H9 (cell line): ENCODE data around the gene SLC25A25. TPM values are rescaled to one million over a fixed set of nuclear protein-coding genes. Genes with fewer than 3 reads are reported as not detected.

Experiments
- DNase-seq: peaks from one replicate; pipeline ENCODE4 v3.0.0-alpha.2; 2017
- H2AFZ ChIP-seq: one replicate; pipeline ENCODE4 v1.6.1; 2013; ENCODE audit warnings: mild to moderate bottlenecking, low read length, control low read depth, moderate library complexity
- H2AK5ac ChIP-seq: 2 replicates; pipeline ENCODE4 v1.6.1; 2013; ENCODE audit warnings: low read length, control low read depth, mixed read lengths; ENCODE audit not compliant: insufficient read length
- H2BK120ac ChIP-seq: one replicate; pipeline ENCODE4 v1.6.1; 2013; ENCODE audit warnings: low read depth, mild to moderate bottlenecking, low read length, control low read depth, inconsistent platforms; ENCODE audit not compliant: poor library complexity, severe bottlenecking
- H2BK12ac ChIP-seq: 2 replicates; pipeline ENCODE4 v1.6.1; 2013; ENCODE audit warnings: low read length, control low read depth, mixed read lengths, low read depth; ENCODE audit not compliant: insufficient read length
- H2BK15ac ChIP-seq: 2 replicates; pipeline ENCODE4 v1.6.1; 2013; ENCODE audit warnings: low read depth, low read length, control low read depth
- H2BK20ac ChIP-seq: one replicate; pipeline ENCODE4 v1.6.1; 2013; ENCODE audit warnings: low read depth, mild to moderate bottlenecking, low read length, control low read depth, inconsistent platforms; ENCODE audit not compliant: poor library complexity, severe bottlenecking
- H2BK5ac ChIP-seq: 2 replicates; pipeline ENCODE4 v1.6.1; 2013; ENCODE audit warnings: low read length, control low read depth, mixed read lengths; ENCODE audit not compliant: insufficient read length
- H3K14ac ChIP-seq: 2 replicates; pipeline ENCODE4 v1.6.1; 2013; ENCODE audit warnings: low read length, control low read depth; ENCODE audit not compliant: insufficient read depth
- H3K18ac ChIP-seq: 2 replicates; pipeline ENCODE4 v1.6.1; 2013; ENCODE audit warnings: low read depth, mild to moderate bottlenecking, mixed read lengths, low read length, control low read depth; ENCODE audit not compliant: insufficient read length
- H3K23ac ChIP-seq: 2 replicates; pipeline ENCODE4 v1.6.1; 2013; ENCODE audit warnings: low read length, control low read depth, mixed read lengths, low read depth; ENCODE audit not compliant: insufficient read length
- H3K23me2 ChIP-seq: 2 replicates; pipeline ENCODE4 v1.6.1; 2013; ENCODE audit warnings: low read depth, mild to moderate bottlenecking, mixed read lengths, low read length, control low read depth; ENCODE audit not compliant: insufficient read length, poor library complexity, severe bottlenecking
- H3K27ac ChIP-seq: 2 replicates; pipeline ENCODE4 v1.5.1; 2013; ENCODE audit warnings: low read length, control low read depth, mixed read lengths, low read depth; ENCODE audit not compliant: insufficient read length
- H3K27me3 ChIP-seq: 2 replicates; pipeline ENCODE4 v1.6.1; 2013; ENCODE audit warnings: low read length, control low read depth, inconsistent platforms; ENCODE audit not compliant: insufficient read depth
- H3K4ac ChIP-seq: 2 replicates; pipeline ENCODE4 v1.6.1; 2013; ENCODE audit warnings: low read depth, mild to moderate bottlenecking, control low read depth, inconsistent platforms, low read length, moderate library complexity
- H3K4me1 ChIP-seq: 2 replicates; pipeline ENCODE4 v1.6.1; 2013; ENCODE audit warnings: low read length, control low read depth, inconsistent platforms; ENCODE audit not compliant: insufficient read depth
- H3K4me2 ChIP-seq: 2 replicates; pipeline ENCODE4 v1.6.1; 2013; ENCODE audit warnings: low read length, control low read depth, mixed read lengths; ENCODE audit not compliant: insufficient read length, insufficient read depth
- H3K56ac ChIP-seq: 2 replicates; pipeline ENCODE4 v1.6.1; 2013; ENCODE audit warnings: low read depth, mild to moderate bottlenecking, mixed read lengths, low read length, control low read depth; ENCODE audit not compliant: insufficient read length
- H3K79me1 ChIP-seq: 2 replicates; pipeline ENCODE4 v1.6.1; 2013; ENCODE audit warnings: low read depth, mild to moderate bottlenecking, moderate library complexity, low read length, control low read depth, inconsistent platforms; ENCODE audit not compliant: insufficient read depth, poor library complexity, severe bottlenecking
- H3K79me2 ChIP-seq: 2 replicates; pipeline ENCODE4 v1.6.1; 2013; ENCODE audit warnings: low read length, control low read depth, inconsistent platforms; ENCODE audit not compliant: insufficient read depth
- H3K9ac ChIP-seq: 2 replicates; pipeline ENCODE4 v1.6.1; 2013; ENCODE audit warnings: low read length, control low read depth, mixed read lengths; ENCODE audit not compliant: insufficient read length; ENCODE audit errors: extremely low read depth
- H3K9me3 ChIP-seq: one replicate; pipeline ENCODE4 v1.6.1; 2013; ENCODE audit warnings: low read depth, low read length, inconsistent platforms; ENCODE audit not compliant: control insufficient read depth
- H3T11ph ChIP-seq: one replicate; pipeline ENCODE4 v1.6.1; 2013; ENCODE audit warnings: mild to moderate bottlenecking, low read length, control low read depth, inconsistent platforms
- H4K20me1 ChIP-seq: one replicate; pipeline ENCODE4 v1.6.1; 2013; ENCODE audit not compliant: control insufficient read depth, insufficient read length, insufficient read depth
- H4K5ac ChIP-seq: 2 replicates; pipeline ENCODE4 v1.6.1; 2013; ENCODE audit warnings: low read depth, mild to moderate bottlenecking, mixed read lengths, low read length, control low read depth; ENCODE audit not compliant: insufficient read length
- H4K8ac ChIP-seq: replicated peaks from 2 replicates; pipeline ENCODE4 v1.6.1; 2013; ENCODE audit warnings: low read length, control low read depth, mixed read lengths, low read depth; ENCODE audit not compliant: insufficient read length
- H4K91ac ChIP-seq: 2 replicates; pipeline ENCODE4 v1.6.1; 2013; ENCODE audit warnings: low read depth, mild to moderate bottlenecking, moderate library complexity, mixed read lengths, low read length, control low read depth; ENCODE audit not compliant: insufficient read length
- H3K27ac Mint-ChIP-seq, 3 experiments: 2 replicates in 2 of 3; 3 replicates in 1 of 3; pipeline ENCODE4 v1.8.0; 2020 to 2021; ENCODE audit warnings: mixed read lengths in 3 of 3, mild to moderate bottlenecking in 1 of 3, moderate library complexity in 1 of 3
- H3K27me3 Mint-ChIP-seq: 2 replicates; pipeline ENCODE4 v1.8.0; 2021; ENCODE audit warnings: low read depth, mild to moderate bottlenecking, moderate library complexity, mixed read lengths
- H3K36me3 Mint-ChIP-seq, 3 experiments: 2 replicates in 2 of 3; 3 replicates in 1 of 3; pipeline ENCODE4 v1.8.0; 2020 to 2021; ENCODE audit warnings: low read depth in 3 of 3, mixed read lengths in 3 of 3; ENCODE audit not compliant: insufficient read depth in 1 of 3
- H3K4me1 Mint-ChIP-seq, 2 experiments: 2 replicates each; pipeline ENCODE4 v1.8.0; 2020; ENCODE audit warnings: mixed read lengths in 2 of 2
- H3K4me3 Mint-ChIP-seq, 2 experiments: 2 replicates in 1 of 2; 3 replicates in 1 of 2; pipeline ENCODE4 v1.8.0; 2020 to 2021; ENCODE audit warnings: mild to moderate bottlenecking in 2 of 2, mixed read lengths in 2 of 2, moderate library complexity in 1 of 2
- H3K9me3 Mint-ChIP-seq, 2 experiments: 2 replicates in 1 of 2; 3 replicates in 1 of 2; pipeline ENCODE4 v1.8.0; 2020; ENCODE audit warnings: mild to moderate bottlenecking in 2 of 2, mixed read lengths in 2 of 2, moderate library complexity in 1 of 2
- CTCF ChIP-seq: fragments of 200-600 bp; sonication (generic); conservative IDR thresholded peaks from 3 replicates; pipeline ENCODE4 v1.8.0; 2021; ENCODE audit warnings: antibody characterized with exemption, mild to moderate bottlenecking
- WGBS: extraction: QIAGEN DNeasy Blood & Tissue Kit; methylation state at CpG from one replicate; pipeline ENCODE4 v1.1.7; 2013; ENCODE audit warnings: missing lambda C conversion rate, low lambda C conversion rate, mixed read lengths; ENCODE audit not compliant: insufficient read length; ENCODE audit errors: extremely low coverage; 5-methylcytosine and 5-hydroxymethylcytosine counted together
- total RNA-seq: library from RNA; stranded (reverse); gene quantifications from 2 replicates; pipeline ENCODE4 v1.2.1, GENCODE V29; 2021

The SLC25A25 gene
- total RNA-seq, 1 experiment from 2014 or later: 16.9 TPM

DNA sequence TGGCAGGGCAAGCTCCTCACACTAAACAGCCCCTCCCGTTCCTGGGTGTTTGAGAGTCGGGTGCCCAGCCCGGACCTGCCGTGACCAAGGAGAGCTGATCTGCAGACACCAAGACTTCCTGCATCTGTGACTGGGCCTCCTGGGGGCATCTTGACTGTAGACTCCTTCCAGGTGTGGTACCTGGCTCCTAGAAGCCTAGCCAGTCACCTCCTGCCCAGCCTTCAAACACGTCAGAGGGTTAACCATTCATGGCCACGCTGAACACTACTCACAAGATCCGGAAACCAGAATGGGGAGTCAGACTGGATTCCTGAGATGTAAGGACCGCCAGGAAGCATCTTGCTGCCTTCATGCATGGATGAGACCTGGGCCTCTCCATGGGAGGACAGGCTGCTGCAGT, 77.5 kb downstream of the SLC25A25 start:
- no peak overlapping the region for H4K91ac ChIP-seq
- H2AK5ac ChIP-seq: no peak overlapping the region
- H4K5ac ChIP-seq: no peak overlapping the region
- no peak overlapping the region for H3K4me2 ChIP-seq
- H3K9ac ChIP-seq: no peak overlapping the region
- H2BK20ac ChIP-seq: no peak overlapping the region
- DNase-seq: no peak
- no peak overlapping the region for H3K23ac ChIP-seq
- no peaks in the 10 kb centered on the region for H3K27me3 ChIP-seq
- Mint-ChIP-seq H3K36me3 (no peaks in the 10 kb centered on the region), H3K4me3 (no peak overlapping the region; a peak in 1 of 5 replicates), H3K4me1 (peaks cover 6 to 12% of the 10 kb centered on the region in 2 experiments), H3K27me3 (0 out of 2 replicates have a peak, but pooled peaks cover 4% of the 10 kb centered on the region), H3K9me3 (no peaks in the 10 kb centered on the region), H3K27ac (no peak overlapping the region)
- no peaks in the 10 kb centered on the region for H3K4me1 ChIP-seq
- H3K56ac ChIP-seq: no peak overlapping the region
- no peaks in the 10 kb centered on the region for H3K79me2 ChIP-seq
- no peak overlapping the region for H2BK12ac ChIP-seq
- H4K8ac ChIP-seq: no peak overlapping the region
- H3K79me1 ChIP-seq: no peaks in the 10 kb centered on the region
- no peak overlapping the region for H2BK120ac ChIP-seq
- H2BK15ac ChIP-seq: no peak overlapping the region
- H3K27ac ChIP-seq: no peak overlapping the region
- H4K20me1 ChIP-seq: no peaks in the 10 kb centered on the region
- H2AFZ ChIP-seq: no peak overlapping the region
- no peak overlapping the region for H2BK5ac ChIP-seq
- no CpG with 5 or more reads among the region's 8 CpGs for WGBS
- H3K23me2 ChIP-seq: no peaks in the 10 kb centered on the region
- H3K14ac ChIP-seq: no peak overlapping the region
- no peaks in the 10 kb centered on the region for H3K9me3 ChIP-seq
- H3T11ph ChIP-seq: no peak overlapping the region
- H3K4ac ChIP-seq: no peak overlapping the region
- no peak overlapping the region for H3K18ac ChIP-seq
- no peak for TF ChIP-seq CTCF
